K562 (cell line): Measurements from ENCODE around the gene C2CD4C. TPM values are rescaled to one million over a fixed set of nuclear protein-coding genes. Genes with fewer than 3 reads are reported as not detected.

Experiments used
- ATAC-seq: fragments of 200-7000 bp; cut with Tn5 transposase; 3 replicates; pipeline ENCODE4 v1.9.1; 2020; ENCODE audit warnings: moderate library complexity
- BruUV-seq: library from RNA; stranded (reverse); fragments of 400-500 nt; replicated peaks from 2 replicates; lab custom pipeline; 2021; lab: Mats Ljungman, UMichigan
- CTCF ChIA-PET: fragments of 300-600 bp; formaldehyde crosslinking; extraction: SDS; loops from one replicate; lab custom pipeline; 2021; ENCODE audit warnings: low intra/inter-chr PET ratio; lab: Yijun Ruan, JAX
- POLR2A ChIA-PET: fragments of 300-600, 350-650 bp; sonication (Branson Sonifier 250); formaldehyde crosslinking; extraction: SDS; loops from one replicate; lab custom pipeline; 2021; ENCODE audit warnings: antibody characterized with exemption, inconsistent platforms; lab: Yijun Ruan, JAX
- DNase-seq, 4 experiments: peaks; one replicate each; pipeline versions ENCODE4 v3.0.0 to v3.0.0-alpha.2; 2011 to 2018; ENCODE audit warnings: low spot score in 3 of 4, mixed read lengths in 3 of 4; ENCODE audit errors: extremely low read depth in 1 of 4
- FAIRE-seq: peaks from 2 replicates; lab custom pipeline; 2011; peaks lifted over from hg19 to GRCh38; lab: Jason Lieb, UNC
- H2AFZ ChIP-seq: 2 replicates; pipeline ENCODE4 v1.6.0; 2011; ENCODE audit warnings: low read depth, low read length, control low read depth, inconsistent platforms
- H3K27ac ChIP-seq: fragments of 200-600 bp; 3 replicates; pipeline ENCODE4 v1.8.0; 2011; ENCODE audit warnings: low read depth, mild to moderate bottlenecking, control low read depth, inconsistent platforms, low read length, moderate library complexity, mixed read lengths; ENCODE audit errors: extremely low read depth
- H3K27me3 ChIP-seq, 2 experiments: fragments of 300-600 bp in 1 of 2; 2 replicates in 1 of 2; 3 replicates in 1 of 2; pipeline versions ENCODE4 v1.6.0 to v1.8.0; 2011; ENCODE audit warnings: inconsistent platforms in 2 of 2, low read length in 2 of 2, mild to moderate bottlenecking in 1 of 2, mixed read lengths in 1 of 2, moderate library complexity in 1 of 2; ENCODE audit not compliant: control insufficient read depth in 2 of 2, insufficient read depth in 2 of 2
- H3K36me3 ChIP-seq: fragments of 300-600 bp; 3 replicates; pipeline ENCODE4 v1.8.0; 2011; ENCODE audit warnings: mild to moderate bottlenecking, low read length, inconsistent platforms; ENCODE audit not compliant: control insufficient read depth, insufficient read depth
- H3K4me1 ChIP-seq, 2 experiments: fragments of 200-600 bp in 1 of 2; replicated peaks in 1 of 2; 2 replicates in 1 of 2; 3 replicates in 1 of 2; pipeline versions ENCODE4 v1.5.1 to v1.8.0; 2011; ENCODE audit warnings: inconsistent platforms in 2 of 2, low read length in 2 of 2, mild to moderate bottlenecking in 1 of 2, mixed read lengths in 1 of 2, moderate library complexity in 1 of 2; ENCODE audit not compliant: control insufficient read depth in 2 of 2, insufficient read depth in 2 of 2
- H3K4me2 ChIP-seq: 2 replicates; pipeline ENCODE4 v1.6.1; 2011; ENCODE audit warnings: low read length, control low read depth, inconsistent platforms, mixed read lengths; ENCODE audit not compliant: insufficient read depth
- H3K4me3 ChIP-seq: fragments of 200-600 bp; sonication (generic), shearing (Covaris generic); 2 replicates; pipeline ENCODE4 v1.5.1; 2016; ENCODE audit warnings: control low read depth, inconsistent platforms
- H3K79me2 ChIP-seq: fragments of 200-600 bp; 3 replicates; pipeline ENCODE4 v1.8.0; 2011; ENCODE audit warnings: low read length, inconsistent platforms; ENCODE audit not compliant: control insufficient read depth, insufficient read depth
- H3K9ac ChIP-seq, 2 experiments: 2 replicates each; pipeline versions ENCODE4 v1.6.0 to v1.6.1; 2011; ENCODE audit warnings: low read depth in 2 of 2, low read length in 2 of 2, control low read depth in 1 of 2, inconsistent platforms in 1 of 2, mild to moderate bottlenecking in 1 of 2, mixed read lengths in 1 of 2; ENCODE audit not compliant: insufficient read depth in 1 of 2
- H3K9me1 ChIP-seq: one replicate; pipeline ENCODE4 v1.6.0; 2011; ENCODE audit warnings: inconsistent platforms, mild to moderate bottlenecking, low read length, moderate library complexity; ENCODE audit not compliant: control insufficient read depth, insufficient read depth
- H3K9me3 ChIP-seq: replicated peaks from 2 replicates; pipeline ENCODE4 v1.5.1; 2011; ENCODE audit warnings: low read depth, low read length, inconsistent platforms; ENCODE audit not compliant: control insufficient read depth, insufficient read depth
- H4K20me1 ChIP-seq: replicated peaks from 2 replicates; pipeline ENCODE4 v1.6.1; 2011; ENCODE audit warnings: low read length, inconsistent platforms, mixed read lengths; ENCODE audit not compliant: control insufficient read depth, insufficient read depth
- CBFB ChIP-seq: sonication (generic); formaldehyde crosslinking; IDR thresholded peaks from 2 replicates; pipeline ENCODE4 v1.4.0; 2020; ENCODE audit warnings: mild to moderate bottlenecking, missing genetic modification reagents
- EP300 ChIP-seq: IDR thresholded peaks from 2 replicates; pipeline ENCODE4 v1.6.1; 2012; ENCODE audit warnings: low read length, improper control_type of control experiment
- MEIS2 ChIP-seq: fragments of 450-650 bp; IDR thresholded peaks from 2 replicates; pipeline ENCODE4 v1.6.1; 2014; ENCODE audit warnings: mild to moderate bottlenecking; ENCODE audit not compliant: partially characterized antibody
- MIER1 ChIP-seq: fragments of 450-650 bp; IDR thresholded peaks from 2 replicates; pipeline ENCODE4 v1.6.1; 2016; ENCODE audit warnings: antibody characterized with exemption, mild to moderate bottlenecking, low read depth
- MTA3 ChIP-seq: fragments of 450-650 bp; formaldehyde crosslinking; IDR thresholded peaks from 2 replicates; pipeline ENCODE4 v1.6.1; 2017; ENCODE audit warnings: mild to moderate bottlenecking, borderline replicate concordance
- POLR2AphosphoS2 ChIP-seq: IDR thresholded peaks from 2 replicates; pipeline ENCODE4 v1.6.1; 2012; ENCODE audit warnings: low read length, improper control_type of control experiment
- REST ChIP-seq, 2 experiments: fragments of 450-650 bp; formaldehyde crosslinking in 1 of 2; IDR thresholded peaks; 2 replicates each; pipeline versions ENCODE4 v1.4.0 to v1.6.1; 2014 to 2020; ENCODE audit warnings: mild to moderate bottlenecking in 2 of 2, borderline replicate concordance in 1 of 2, low read depth in 1 of 2
- ZNF583 ChIP-seq: fragments of 250-450 bp; sonication (Bioruptor Pico); IDR thresholded peaks from 2 replicates; pipeline ENCODE4 v1.4.0; 2020
- WGBS: fragments of 100-300 bp; shearing (Covaris generic); methylation state at CpG from one replicate; pipeline ENCODE4 v1.1.6; 2016; ENCODE audit warnings: low coverage, mixed read lengths; ENCODE audit not compliant: insufficient coverage; ENCODE audit errors: missing lambda C conversion rate; 5-methylcytosine and 5-hydroxymethylcytosine counted together
- in situ Hi-C: fragments of 300-500 bp; cut with MboI; formaldehyde crosslinking; loops from 4 replicates; pipeline ENCODE4 v1.15.0; 2018; ENCODE audit warnings: inconsistent platforms, mixed read lengths
- intact Hi-C: fragments of 100-400 bp; cut with micrococcal nuclease; formaldehyde crosslinking; loops from 2 replicates; pipeline ENCODE4 v1.14.2; 2022
- polyA plus RNA-seq, 8 experiments: library from polyadenylated mRNA; depleted of rRNA in 4 of 8; stranded (reverse) in 5 of 8; unstranded in 3 of 8; fragments of >200 nt; fragmentation: Nextera tagmentation in 2 of 8; fragmentation: Illumina TruSeq in 1 of 8; extraction: Ambion mirVana in 2 of 8; extraction: Trizol in 1 of 8; gene quantifications; 2 replicates each; pipeline versions ENCODE4 v1.2.1 to v1.2.3, GENCODE V29; 2011 to 2014; ENCODE audit warnings: inconsistent platforms in 1 of 8, missing spikeins in 1 of 8
- total RNA-seq, 7 experiments: library from RNA; depleted of rRNA in 6 of 7; stranded (reverse); fragments of >200 nt in 6 of 7; fragmentation: Illumina TruSeq in 2 of 7; extraction: Trizol in 2 of 7; gene quantifications; 2 replicates each; pipeline versions ENCODE4 v1.2.1 to v1.2.3, GENCODE V29; 2011 to 2021; ENCODE audit warnings: low replicate concordance in 1 of 7
- TF ChIP-seq, protein P1 (sequence below): fragments of 450-650 bp; IDR thresholded peaks from 2 replicates; pipeline ENCODE4 v1.6.1; 2018; ENCODE audit warnings: mild to moderate bottlenecking, low read depth; ENCODE audit not compliant: partially characterized antibody
- TF ChIP-seq, protein P2 (sequence below): fragments of 250-450 bp; sonication (Bioruptor Pico); IDR thresholded peaks from 2 replicates; pipeline ENCODE4 v1.8.0; 2021; ENCODE audit warnings: mild to moderate bottlenecking, moderate library complexity

Gene C2CD4C
- total and polyA plus RNA-seq, 9 of the 15 experiments (the other 6 are each of a cell fraction or from before 2014, with no cell fraction given) = 0.01 to 0.07 TPM; not detected in 7

DNA sequence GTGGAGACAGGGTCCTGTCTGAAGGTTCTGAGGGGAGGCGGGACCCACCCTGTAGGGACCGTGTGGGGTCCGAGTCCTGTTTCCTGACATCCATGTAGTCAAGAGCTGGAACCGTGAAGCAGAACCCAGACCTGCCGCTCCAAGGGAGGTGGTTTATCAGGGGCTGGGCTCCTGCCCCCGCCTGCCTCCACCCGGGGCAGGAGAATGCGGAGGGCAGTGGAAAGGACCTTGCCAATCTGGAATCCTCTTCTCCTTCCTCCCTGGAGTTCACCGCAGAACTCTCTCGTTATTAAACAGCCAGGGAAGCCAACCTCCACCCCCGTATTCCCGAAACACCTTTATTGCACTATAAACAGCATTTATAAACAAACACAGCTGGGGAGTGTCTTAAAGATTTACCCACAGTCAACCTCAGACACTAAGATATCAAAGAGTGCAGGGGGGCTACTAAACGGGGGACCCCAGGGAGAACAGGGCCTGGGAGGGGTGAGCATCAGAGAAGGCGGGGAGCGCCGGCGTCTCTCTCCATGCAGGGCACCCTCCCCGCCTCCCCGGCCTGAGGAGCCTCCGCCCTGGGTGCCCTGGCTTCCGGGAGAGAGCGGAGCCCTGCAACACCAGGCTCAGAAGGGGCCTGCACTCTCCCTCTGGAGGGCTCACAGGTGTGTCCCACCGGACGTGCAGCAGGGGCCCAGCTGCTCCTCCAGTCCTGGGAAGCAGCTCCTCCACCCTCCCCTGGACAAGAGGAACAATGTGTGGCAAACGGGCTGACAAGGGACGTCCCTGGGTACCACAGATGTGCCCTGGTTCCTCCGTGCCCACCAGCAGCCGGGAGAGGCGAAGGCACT is 3.6 kb downstream of the C2CD4C start:
- ATAC-seq (no peak), DNase-seq (no peak), FAIRE-seq (no peak)
- no peak overlapping the region for H3K27ac ChIP-seq
- WGBS = 2% methylated on average over 20 of the region's 29 CpGs
- H2AFZ ChIP-seq = no peak overlapping the region
- intact Hi-C loops (no loop called here), in situ Hi-C loops (no loop called here)
- ChIA-PET CTCF (no interaction called here), POLR2A (interaction anchor here (1.3 kb wide), 1 partner anchor 15 kb away, joined by 5 read pairs; no protein-coding TSS in a partner anchor)
- no peaks in the 10 kb centered on the region for H3K9me1 ChIP-seq
- H3K9ac ChIP-seq = no peak overlapping the region
- peaks cover 3 to 75% of the 10 kb centered on the region in 2 experiments; a peak in 2 of 5 replicates for H3K4me1 ChIP-seq
- no peaks in the 10 kb centered on the region for H3K9me3 ChIP-seq
- BruUV-seq = no TSS peak
- H3K79me2 ChIP-seq = no peaks in the 10 kb centered on the region
- peaks cover 37 to 66% of the 10 kb centered on the region in 2 experiments; a peak in 4 of 5 replicates for H3K27me3 ChIP-seq
- no peak overlapping the region for H3K4me3 ChIP-seq
- H3K4me2 ChIP-seq = no peak overlapping the region
- no peaks in the 10 kb centered on the region for H3K36me3 ChIP-seq
- 0 out of 2 replicates have a peak, but pooled peaks cover 14% of the 10 kb centered on the region for H4K20me1 ChIP-seq
- TF ChIP-seq, protein P1, sequence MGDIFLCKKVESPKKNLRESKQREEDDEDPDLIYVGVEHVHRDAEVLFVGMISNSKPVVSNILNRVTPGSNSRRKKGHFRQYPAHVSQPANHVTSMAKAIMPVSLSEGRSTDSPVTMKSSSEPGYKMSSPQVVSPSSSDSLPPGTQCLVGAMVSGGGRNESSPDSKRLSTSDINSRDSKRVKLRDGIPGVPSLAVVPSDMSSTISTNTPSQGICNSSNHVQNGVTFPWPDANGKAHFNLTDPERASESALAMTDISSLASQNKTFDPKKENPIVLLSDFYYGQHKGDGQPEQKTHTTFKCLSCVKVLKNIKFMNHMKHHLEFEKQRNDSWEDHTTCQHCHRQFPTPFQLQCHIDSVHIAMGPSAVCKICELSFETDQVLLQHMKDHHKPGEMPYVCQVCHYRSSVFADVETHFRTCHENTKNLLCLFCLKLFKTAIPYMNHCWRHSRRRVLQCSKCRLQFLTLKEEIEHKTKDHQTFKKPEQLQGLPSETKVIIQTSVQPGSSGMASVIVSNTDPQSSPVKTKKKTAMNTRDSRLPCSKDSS = no peak
- TF ChIP-seq EP300 (no peak), CBFB (CRISPR knock-in tag) (no peak), MEIS2 (no peak), MIER1 (no peak), ZNF583 (no peak), POLR2AphosphoS2 (no peak), REST (IDR thresholded peaks at IDR 0.05; ENCODE audit: borderline replicate concordance) (no peak), REST (CRISPR knock-in tag; IDR thresholded peaks at IDR 0.05; ENCODE audit: low read depth) (no peak), MTA3 (no peak)
- TF ChIP-seq, protein P2, sequence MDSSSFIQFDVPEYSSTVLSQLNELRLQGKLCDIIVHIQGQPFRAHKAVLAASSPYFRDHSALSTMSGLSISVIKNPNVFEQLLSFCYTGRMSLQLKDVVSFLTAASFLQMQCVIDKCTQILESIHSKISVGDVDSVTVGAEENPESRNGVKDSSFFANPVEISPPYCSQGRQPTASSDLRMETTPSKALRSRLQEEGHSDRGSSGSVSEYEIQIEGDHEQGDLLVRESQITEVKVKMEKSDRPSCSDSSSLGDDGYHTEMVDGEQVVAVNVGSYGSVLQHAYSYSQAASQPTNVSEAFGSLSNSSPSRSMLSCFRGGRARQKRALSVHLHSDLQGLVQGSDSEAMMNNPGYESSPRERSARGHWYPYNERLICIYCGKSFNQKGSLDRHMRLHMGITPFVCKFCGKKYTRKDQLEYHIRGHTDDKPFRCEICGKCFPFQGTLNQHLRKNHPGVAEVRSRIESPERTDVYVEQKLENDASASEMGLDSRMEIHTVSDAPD (CRISPR knock-in tag) = no peak
